ENCODE measurements around the gene HDAC4.

The HDAC4 gene

GRCh38 chr2:239033801-239034560 is 366.8 kb downstream of the HDAC4 start:
- DNase-seq = no peak

GRCh38 chr2:239029958-239030357 is 370.9 kb downstream of the HDAC4 start:
- DNase-seq = no peak

- DNase-seq = no peak
These were observed 372.6 kb downstream of the HDAC4 start for GRCh38 chr2:239028253-239028619.

- DNase-seq = no peak
These were observed 373.2 kb downstream of the HDAC4 start for GRCh38 chr2:239027391-239028252.

- DNase-seq = no peak
These were observed 374.0 kb downstream of the HDAC4 start for GRCh38 chr2:239026711-239027361.

GRCh38 chr2:239025951-239026461 is 374.8 kb downstream of the HDAC4 start:
- no peak for DNase-seq

GRCh38 chr2:239025096-239025801 is 375.6 kb downstream of the HDAC4 start:
- DNase-seq = no peak

GRCh38 chr2:239024226-239024625 is 376.6 kb downstream of the HDAC4 start:
- no peak for DNase-seq

- no peak for DNase-seq
These were observed 378.2 kb downstream of the HDAC4 start for GRCh38 chr2:239022437-239023260.

- DNase-seq = no peak
These were observed 379.0 kb downstream of the HDAC4 start for GRCh38 chr2:239021651-239022436.

- DNase-seq = no peak
These were observed 379.6 kb downstream of the HDAC4 start for GRCh38 chr2:239021224-239021623.

GRCh38 chr2:239020541-239021041 is 380.2 kb downstream of the HDAC4 start:
- DNase-seq = no peak

GRCh38 chr2:239019183-239019581 is 381.6 kb downstream of the HDAC4 start:
- no peak for DNase-seq

GRCh38 chr2:239018271-239019182 is 382.3 kb downstream of the HDAC4 start:
- no peak for DNase-seq

GRCh38 chr2:239017491-239018098 is 383.2 kb downstream of the HDAC4 start:
- no peak for DNase-seq

- DNase-seq = no peak
These were observed 384.7 kb downstream of the HDAC4 start for GRCh38 chr2:239015901-239016675.

- no peak for DNase-seq
These were observed 385.5 kb downstream of the HDAC4 start for GRCh38 chr2:239015218-239015900.

Data from activated CD4-positive, alpha-beta T cell treated with anti-CD3 and anti-CD28 coated beads, Interleukin-10, Interleukin-2, amounts not matched to agents 100 ng/mL and 50 ng/mL, durations not matched to agents 16 hours and 8 hours (primary cell).